Neural crest cell (in vitro differentiated cells): ENCODE data around the gene CDC42BPG. TPM values are rescaled to one million over a fixed set of nuclear protein-coding genes. Genes with fewer than 3 reads are reported as not detected.

Experiments
- DNase-seq: peaks from one replicate; pipeline ENCODE4 v3.0.0; 2021; ENCODE audit warnings: low read depth, mixed read lengths, low spot score
- H3K27ac Mint-ChIP-seq: one replicate; pipeline ENCODE4 v1.8.0; 2021; ENCODE audit warnings: mild to moderate bottlenecking, mixed read lengths; ENCODE audit not compliant: unreplicated experiment
- H3K27me3 Mint-ChIP-seq: 2 replicates; pipeline ENCODE4 v1.8.0; 2021; ENCODE audit warnings: low read depth, mild to moderate bottlenecking, mixed read lengths
- H3K36me3 Mint-ChIP-seq: 2 replicates; pipeline ENCODE4 v1.8.0; 2021; ENCODE audit warnings: low read depth, mild to moderate bottlenecking, mixed read lengths
- H3K4me1 Mint-ChIP-seq: 2 replicates; pipeline ENCODE4 v1.8.0; 2021; ENCODE audit warnings: mixed read lengths
- H3K4me3 Mint-ChIP-seq: one replicate; pipeline ENCODE4 v1.8.0; 2021; ENCODE audit warnings: mild to moderate bottlenecking, mixed read lengths
- H3K9me3 Mint-ChIP-seq: 2 replicates; pipeline ENCODE4 v1.8.0; 2021; ENCODE audit warnings: mixed read lengths
- CTCF ChIP-seq: fragments of 200-600 bp; sonication (generic); conservative IDR thresholded peaks from 2 replicates; pipeline ENCODE4 v1.5.0; 2021; ENCODE audit warnings: antibody characterized with exemption, mild to moderate bottlenecking
- long read RNA-seq: library from polyadenylated mRNA; unstranded; transcript quantifications from one replicate; pipeline ENCODE4 v2.0.0, GENCODE V29; 2020
- total RNA-seq: library from RNA; stranded (reverse); gene quantifications from 2 replicates; pipeline ENCODE4 v1.2.1, GENCODE V29; 2021

The CDC42BPG gene
- 3.0 and 3.5 TPM in 2 replicates for total RNA-seq
- long read RNA-seq = 0 reads

GRCh38 chr11:64844330-64845128 lies at the start of gene CDC42BPG:
Gene CDC42BPG, minus strand, starts transcription at chr11:64844653. Its CDS starts 84 bp downstream, at chr11:64844569.
- peak; percentile 58 for DNase-seq
- Mint-ChIP-seq H3K36me3 (no peaks in the 10 kb centered on the region), H3K27ac (no peak within 1 kb of the TSS), H3K9me3 (no peaks in the 10 kb centered on the region), H3K27me3 (peaks cover 20% of the 10 kb centered on the region), H3K4me1 (peaks cover 9% of the 10 kb centered on the region), H3K4me3 (peak within 1 kb of the TSS; percentile 74)
- TF ChIP-seq CTCF = peak; percentile 70

- no peak for DNase-seq
- Mint-ChIP-seq H3K9me3 (no peaks in the 10 kb centered on the region), H3K4me1 (no peaks in the 10 kb centered on the region), H3K27me3 (no peaks in the 10 kb centered on the region), H3K36me3 (no peaks in the 10 kb centered on the region), H3K27ac (no peak overlapping the region), H3K4me3 (no peak overlapping the region)
- TF ChIP-seq CTCF = no peak
Observed at GRCh38 chr11:64893194-64894069, 49.0 kb upstream of the CDC42BPG start.

GRCh38 chr11:64892838-64893193 lies 48.4 kb upstream of the CDC42BPG start:
- no peak overlapping the region for H3K4me3 Mint-ChIP-seq
- peaks cover 5% of the 10 kb centered on the region for H3K4me1 Mint-ChIP-seq
- no peaks in the 10 kb centered on the region for H3K27me3 Mint-ChIP-seq

GRCh38 chr11:64892411-64892831 lies 48.0 kb upstream of the CDC42BPG start:
- DNase-seq = no peak
- H3K9me3 Mint-ChIP-seq = no peaks in the 10 kb centered on the region
- peak overlapping the region; percentile 78 for H3K27ac Mint-ChIP-seq
- no peaks in the 10 kb centered on the region for H3K36me3 Mint-ChIP-seq
- no peak overlapping the region for H3K4me3 Mint-ChIP-seq
- H3K4me1 Mint-ChIP-seq = peaks cover 7% of the 10 kb centered on the region
- TF ChIP-seq CTCF = no peak
- H3K27me3 Mint-ChIP-seq = no peaks in the 10 kb centered on the region

More at GRCh38 chr11:64892838-64893193, 48.4 kb upstream of the CDC42BPG start:
- Mint-ChIP-seq H3K36me3 (no peaks in the 10 kb centered on the region), H3K9me3 (no peaks in the 10 kb centered on the region), H3K27ac (no peak overlapping the region)
- no peak for DNase-seq
- TF ChIP-seq CTCF = no peak

- DNase-seq = no peak
- no peaks in the 10 kb centered on the region for H3K27me3 Mint-ChIP-seq
- H3K9me3 Mint-ChIP-seq = no peaks in the 10 kb centered on the region
- peak overlapping the region; percentile 78 for H3K27ac Mint-ChIP-seq
- H3K36me3 Mint-ChIP-seq = no peaks in the 10 kb centered on the region
- no peak overlapping the region for H3K4me3 Mint-ChIP-seq
- peaks cover 10% of the 10 kb centered on the region for H3K4me1 Mint-ChIP-seq
- TF ChIP-seq CTCF = no peak
Observed at GRCh38 chr11:64891880-64892279, 47.4 kb upstream of the CDC42BPG start.
